Measurements from ENCODE around the gene KHDC4.

DNA sequence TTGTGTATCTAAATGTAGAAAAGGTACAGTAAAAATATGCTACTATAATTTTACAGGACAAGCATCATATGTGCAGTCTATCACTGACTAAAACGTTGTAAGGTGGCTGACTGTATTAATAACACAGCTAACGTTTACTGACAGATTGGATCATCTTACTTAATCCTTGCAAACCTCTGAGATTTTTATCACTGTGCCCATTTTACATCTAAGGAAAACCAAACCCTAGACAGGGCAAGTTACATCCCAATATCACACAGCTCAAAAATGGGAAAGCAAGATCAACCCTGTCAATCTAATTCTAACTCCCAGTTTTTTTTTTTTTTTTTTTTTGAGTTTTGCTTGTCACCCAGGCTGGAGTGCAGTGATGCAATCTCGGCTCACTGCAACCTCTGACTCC is 15.6 kb downstream of the KHDC4 start:
- TF ChIP-seq POLR2AphosphoS5 (IDR thresholded peaks at IDR 0.05; ENCODE audit: insufficient read depth, low read depth, low read length) (no peak), POLR2A (IDR thresholded peaks at IDR 0.05; ENCODE audit: low read depth, low read length) (no peak), EZH2 (IDR thresholded peaks at IDR 0.05; ENCODE audit: borderline replicate concordance, low read depth, low read length, severe bottlenecking) (no peak), GATA2 (IDR thresholded peaks at IDR 0.05; ENCODE audit: insufficient read depth, insufficient read length, low read depth, low read length) (no peak), JUN (IDR thresholded peaks at IDR 0.05; ENCODE audit: borderline replicate concordance, insufficient read depth, insufficient read length, low read depth) (no peak), MYC (IDR thresholded peaks at IDR 0.05; ENCODE audit: low read depth, low read length) (no peak), FOS (IDR thresholded peaks at IDR 0.05; ENCODE audit: borderline replicate concordance, insufficient read depth, low read length) (no peak)
- TF ChIP-seq, protein P1, sequence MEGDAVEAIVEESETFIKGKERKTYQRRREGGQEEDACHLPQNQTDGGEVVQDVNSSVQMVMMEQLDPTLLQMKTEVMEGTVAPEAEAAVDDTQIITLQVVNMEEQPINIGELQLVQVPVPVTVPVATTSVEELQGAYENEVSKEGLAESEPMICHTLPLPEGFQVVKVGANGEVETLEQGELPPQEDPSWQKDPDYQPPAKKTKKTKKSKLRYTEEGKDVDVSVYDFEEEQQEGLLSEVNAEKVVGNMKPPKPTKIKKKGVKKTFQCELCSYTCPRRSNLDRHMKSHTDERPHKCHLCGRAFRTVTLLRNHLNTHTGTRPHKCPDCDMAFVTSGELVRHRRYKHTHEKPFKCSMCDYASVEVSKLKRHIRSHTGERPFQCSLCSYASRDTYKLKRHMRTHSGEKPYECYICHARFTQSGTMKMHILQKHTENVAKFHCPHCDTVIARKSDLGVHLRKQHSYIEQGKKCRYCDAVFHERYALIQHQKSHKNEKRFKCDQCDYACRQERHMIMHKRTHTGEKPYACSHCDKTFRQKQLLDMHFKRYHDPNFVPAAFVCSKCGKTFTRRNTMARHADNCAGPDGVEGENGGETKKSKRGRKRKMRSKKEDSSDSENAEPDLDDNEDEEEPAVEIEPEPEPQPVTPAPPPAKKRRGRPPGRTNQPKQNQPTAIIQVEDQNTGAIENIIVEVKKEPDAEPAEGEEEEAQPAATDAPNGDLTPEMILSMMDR (IDR thresholded peaks at IDR 0.05; ENCODE audit: extremely low read depth in 1 of 2, insufficient read depth in 1 of 2, low read depth in 1 of 2, low read length in 2 of 2), result no peak
- TF ChIP-seq, protein P2, sequence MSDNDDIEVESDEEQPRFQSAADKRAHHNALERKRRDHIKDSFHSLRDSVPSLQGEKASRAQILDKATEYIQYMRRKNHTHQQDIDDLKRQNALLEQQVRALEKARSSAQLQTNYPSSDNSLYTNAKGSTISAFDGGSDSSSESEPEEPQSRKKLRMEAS (IDR thresholded peaks at IDR 0.05; ENCODE audit: insufficient read depth, insufficient read length), result no peak

Measured in endothelial cell of umbilical vein (primary cell).